GM20000 (cell line): ENCODE measurements around the gene EDN2.

Source experiments
- DNase-seq: peaks from one replicate; pipeline ENCODE4 v3.0.0; 2012; ENCODE audit warnings: low spot score
- TF ChIP-seq, protein P1 (sequence below): IDR thresholded peaks from 2 replicates; pipeline ENCODE4 v1.5.1; 2012; ENCODE audit warnings: mild to moderate bottlenecking, control low read depth; ENCODE audit errors: extremely low read depth, missing control alignments

The EDN2 gene

GRCh38 chr1:41515778-41516167 lies 31.3 kb upstream of the EDN2 start:
- TF ChIP-seq, protein P1, sequence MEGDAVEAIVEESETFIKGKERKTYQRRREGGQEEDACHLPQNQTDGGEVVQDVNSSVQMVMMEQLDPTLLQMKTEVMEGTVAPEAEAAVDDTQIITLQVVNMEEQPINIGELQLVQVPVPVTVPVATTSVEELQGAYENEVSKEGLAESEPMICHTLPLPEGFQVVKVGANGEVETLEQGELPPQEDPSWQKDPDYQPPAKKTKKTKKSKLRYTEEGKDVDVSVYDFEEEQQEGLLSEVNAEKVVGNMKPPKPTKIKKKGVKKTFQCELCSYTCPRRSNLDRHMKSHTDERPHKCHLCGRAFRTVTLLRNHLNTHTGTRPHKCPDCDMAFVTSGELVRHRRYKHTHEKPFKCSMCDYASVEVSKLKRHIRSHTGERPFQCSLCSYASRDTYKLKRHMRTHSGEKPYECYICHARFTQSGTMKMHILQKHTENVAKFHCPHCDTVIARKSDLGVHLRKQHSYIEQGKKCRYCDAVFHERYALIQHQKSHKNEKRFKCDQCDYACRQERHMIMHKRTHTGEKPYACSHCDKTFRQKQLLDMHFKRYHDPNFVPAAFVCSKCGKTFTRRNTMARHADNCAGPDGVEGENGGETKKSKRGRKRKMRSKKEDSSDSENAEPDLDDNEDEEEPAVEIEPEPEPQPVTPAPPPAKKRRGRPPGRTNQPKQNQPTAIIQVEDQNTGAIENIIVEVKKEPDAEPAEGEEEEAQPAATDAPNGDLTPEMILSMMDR: no peak
- no peak for DNase-seq

DNA sequence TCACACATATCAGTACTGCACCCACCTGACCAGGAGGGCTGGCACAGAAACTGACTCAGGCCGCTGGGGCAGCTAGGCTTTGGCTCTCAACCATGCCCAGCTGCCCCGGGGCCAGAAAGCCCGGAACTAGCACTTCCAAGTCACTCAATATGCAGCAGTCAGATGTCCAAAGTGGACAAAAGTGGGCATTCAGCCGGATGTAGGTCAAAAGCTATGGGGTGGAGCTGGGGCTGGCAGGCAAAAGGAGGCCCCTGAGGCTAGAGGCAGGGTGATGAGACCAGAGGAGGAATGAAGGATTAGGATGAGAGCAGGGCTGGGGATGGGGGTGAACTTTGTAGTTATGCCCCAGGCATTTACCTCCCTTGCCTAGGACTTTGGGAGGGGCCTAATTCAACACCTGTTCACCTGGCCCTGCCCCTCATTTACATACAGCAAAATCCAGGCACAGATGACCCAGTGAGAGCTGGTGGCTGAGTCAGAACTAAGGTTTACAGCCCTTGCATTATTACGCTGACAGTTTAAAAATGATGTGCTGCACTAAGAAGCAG lies 30.7 kb upstream of the EDN2 start:
- TF ChIP-seq, protein P1: no peak
- DNase-seq: no peak

DNA sequence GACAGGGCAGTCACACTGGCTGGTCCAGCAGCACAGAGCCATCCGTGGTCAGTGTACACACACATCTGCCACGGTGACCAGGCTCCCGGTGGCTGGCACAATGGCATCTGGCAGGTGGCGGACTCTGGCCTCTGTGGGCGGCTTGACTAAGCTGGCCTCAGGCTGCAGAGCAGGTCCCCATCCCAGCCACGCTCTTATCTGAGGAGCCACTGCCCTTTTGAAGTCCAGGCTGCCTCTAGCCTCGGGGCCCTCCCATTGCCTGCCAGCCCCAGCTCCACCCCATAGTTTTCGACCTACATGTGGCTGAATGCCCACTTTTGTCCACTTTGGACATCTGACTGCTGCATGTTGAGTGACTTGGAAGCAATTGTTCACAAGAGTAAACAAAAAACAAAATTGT lies 29.9 kb upstream of the EDN2 start:
- DNase-seq: no peak
- TF ChIP-seq, protein P1: no peak

DNA sequence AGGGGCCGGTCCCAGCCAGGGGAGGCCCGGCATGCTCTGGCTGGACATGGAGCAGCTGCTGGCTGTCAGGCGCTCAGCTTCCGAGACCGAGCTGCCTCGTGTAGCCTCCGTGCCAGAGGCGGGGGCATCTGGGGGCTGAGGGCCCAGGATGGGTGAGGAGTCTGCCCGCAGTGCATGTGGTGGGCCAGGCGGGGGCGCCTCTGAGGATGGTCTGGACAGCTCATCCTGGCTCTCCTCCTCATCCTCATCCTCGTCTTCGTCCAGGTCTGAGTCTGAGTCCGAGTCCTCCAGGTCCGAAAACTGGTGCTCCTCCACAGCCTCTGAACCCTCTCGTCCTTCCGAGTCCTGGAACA lies 28.9 kb upstream of the EDN2 start:
- TF ChIP-seq, protein P1: no peak
- DNase-seq: no peak

DNA sequence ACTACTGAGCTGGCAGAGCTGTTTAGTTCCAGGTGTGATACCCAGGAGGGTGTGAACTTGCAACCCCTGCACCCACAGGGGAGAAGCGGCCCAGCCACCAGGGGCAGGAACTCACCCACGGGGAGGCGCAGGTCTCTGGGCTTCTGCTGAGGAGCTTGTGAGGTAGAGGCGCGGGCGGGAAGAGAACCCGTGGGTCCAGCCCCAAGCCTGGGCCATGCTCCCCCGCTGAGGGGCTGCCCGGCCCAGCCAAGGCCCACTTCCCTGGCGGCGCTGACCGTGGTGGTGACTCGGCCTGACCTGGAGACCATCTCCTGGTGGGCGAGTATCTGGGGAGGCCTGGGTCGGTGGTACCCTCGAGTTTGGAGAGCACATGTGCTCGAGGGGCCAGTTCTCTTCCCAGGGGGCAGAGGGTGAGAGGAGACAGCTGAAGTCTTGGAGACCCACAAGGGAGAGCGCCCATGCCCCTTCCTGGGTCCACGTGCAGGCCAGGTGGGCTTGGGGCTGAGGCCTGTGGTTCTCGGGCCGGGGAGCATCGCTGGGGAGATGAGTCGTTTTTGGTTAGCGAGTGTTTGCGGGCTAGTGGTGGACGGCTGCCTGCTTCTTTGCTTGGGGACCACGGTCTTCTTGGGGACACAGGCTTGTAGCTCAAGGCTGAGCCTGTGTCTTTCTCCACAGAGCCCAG lies 28.4 kb upstream of the EDN2 start:
- DNase-seq: no peak
- TF ChIP-seq, protein P1: no peak

DNA sequence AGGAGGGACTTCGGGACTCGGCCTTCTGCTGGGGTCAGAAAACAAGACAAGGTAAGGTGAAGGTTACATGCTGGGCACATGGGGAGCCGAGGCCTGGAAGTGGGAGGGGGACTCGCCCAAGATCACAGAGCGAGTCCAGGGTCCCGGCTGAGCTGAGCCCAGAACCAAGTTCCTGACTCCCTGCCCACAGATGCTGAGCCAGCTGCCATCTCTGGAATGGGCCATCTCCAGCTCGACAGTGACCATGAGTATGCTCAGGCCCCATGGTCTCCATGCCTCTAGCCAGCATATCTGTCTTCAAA lies 26.7 kb upstream of the EDN2 start:
- TF ChIP-seq, protein P1: no peak
- DNase-seq: no peak

DNA sequence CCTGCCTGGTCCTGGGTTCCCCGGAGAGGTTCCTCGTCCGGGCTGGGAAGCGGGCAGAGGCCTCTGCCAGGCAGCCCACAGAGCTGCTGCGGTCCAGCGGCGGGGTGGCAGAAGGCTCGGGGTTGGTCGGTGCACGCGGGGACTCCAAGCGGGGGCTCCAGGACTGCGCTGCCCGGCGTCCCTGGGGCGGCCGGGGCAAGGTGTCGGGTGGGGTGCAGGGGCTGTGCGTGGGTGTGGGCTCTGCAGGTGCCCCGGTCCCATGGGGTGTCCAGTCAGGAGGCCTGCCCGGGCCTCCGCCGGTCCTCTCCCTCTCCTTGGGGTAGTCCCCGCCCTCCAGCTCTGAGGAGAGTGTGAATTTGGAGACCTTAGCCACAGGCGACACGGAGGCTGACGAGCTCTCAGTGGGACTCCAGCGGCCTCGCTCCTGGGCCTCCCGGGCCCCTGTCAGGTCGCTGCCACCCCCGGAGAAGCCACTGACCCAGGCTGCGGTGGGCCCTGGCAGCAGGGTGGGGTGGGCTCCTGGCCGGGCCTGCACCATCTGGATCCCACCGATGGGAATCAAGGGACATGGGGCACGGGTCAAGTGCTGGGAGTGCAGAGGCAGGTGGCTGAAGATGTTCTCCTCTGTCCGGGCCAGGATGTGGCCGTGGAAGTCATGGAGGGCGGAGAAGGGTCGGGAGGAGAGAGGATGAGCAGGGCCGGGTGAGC lies 26.2 kb upstream of the EDN2 start:
- TF ChIP-seq, protein P1: no peak
- DNase-seq: no peak
